ENCODE results near the gene EXOSC10.
"Not testable (repeated sequence)": the region's sequence is repeated elsewhere in the genome, so short reads cannot be mapped to it uniquely, and the experiment has no call there.

EXOSC10 gene

GRCh38 chr1:11107599-11107998 lies 7.9 kb upstream of the EXOSC10 start:
- no peak for DNase-seq

DNA sequence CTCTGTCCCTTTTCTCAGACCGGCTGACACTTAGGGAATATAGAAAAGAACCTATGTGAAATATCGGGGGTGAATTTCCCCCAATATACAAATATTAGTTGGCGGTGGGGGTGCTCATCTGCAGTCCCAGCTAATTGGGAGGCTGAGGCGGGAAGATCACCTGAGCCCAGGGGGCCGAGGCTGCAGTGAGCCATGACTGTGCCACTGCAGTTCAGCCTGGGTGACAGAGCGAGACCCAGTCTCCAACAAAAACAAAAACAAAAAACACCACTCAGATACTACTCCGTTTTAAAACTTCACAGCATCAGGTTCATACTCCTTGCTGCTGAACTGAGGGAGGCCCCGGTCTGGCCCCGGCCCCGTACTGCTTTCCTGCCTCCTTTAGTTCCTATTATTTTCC lies 5.9 kb upstream of the EXOSC10 start:
- DNase-seq: no peak

DNA sequence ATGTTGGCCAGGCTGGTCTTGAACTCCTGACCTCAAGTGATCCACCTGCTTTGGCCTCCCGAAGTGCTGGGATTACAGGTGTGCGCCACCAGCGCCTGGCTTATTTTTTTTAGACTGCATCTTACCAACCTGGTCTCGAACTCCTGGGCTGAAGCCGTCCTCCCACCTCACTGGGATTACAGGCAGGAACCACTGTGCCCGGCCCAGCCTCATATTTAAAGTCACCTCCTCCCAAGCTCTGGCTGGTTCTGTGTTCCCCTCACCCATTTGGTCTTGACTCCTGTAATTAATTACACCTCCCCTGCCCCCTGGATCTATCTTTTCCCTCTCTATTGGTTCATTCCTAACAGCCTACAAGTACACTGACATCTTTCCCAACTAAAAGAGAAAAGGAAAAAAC lies 1.7 kb upstream of the EXOSC10 start:
- no peak for DNase-seq

DNA sequence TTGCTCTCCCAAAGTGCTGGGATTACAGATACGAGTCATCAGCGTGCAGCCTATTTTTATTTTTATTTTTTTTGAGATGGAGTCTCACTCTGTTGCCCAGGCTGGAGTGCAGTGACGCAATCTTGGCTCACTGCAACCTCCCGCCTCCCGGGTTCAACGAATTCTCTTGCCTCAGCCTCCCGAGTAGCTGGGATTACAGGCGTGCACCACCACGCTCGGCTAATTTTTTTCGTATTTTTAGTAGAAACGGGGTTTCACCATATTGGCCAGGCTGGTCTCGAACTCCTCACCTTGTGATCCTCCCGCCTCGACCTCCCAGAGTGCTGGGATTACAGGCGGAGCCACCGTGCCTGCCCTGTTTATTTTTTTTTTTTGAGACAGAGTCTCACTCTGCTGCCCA lies 1.1 kb upstream of the EXOSC10 start:
- DNase-seq: not testable (repeated sequence)

DNA sequence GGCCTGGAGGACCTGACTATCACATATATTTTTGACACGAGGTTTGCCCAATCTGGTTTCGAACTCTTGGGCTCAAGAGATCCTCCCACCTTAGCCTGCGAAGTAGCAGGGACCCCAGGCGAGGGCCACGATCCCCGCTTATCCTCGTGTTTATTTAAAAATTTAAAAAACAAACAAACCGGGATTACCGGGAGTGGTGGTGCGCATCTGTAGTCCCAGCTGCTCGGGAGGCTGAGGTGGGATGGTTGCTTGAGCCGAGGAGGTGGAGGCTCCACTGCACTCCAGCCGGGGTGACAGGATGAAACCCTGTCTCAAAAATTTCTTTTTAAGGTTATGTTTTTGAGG lies 452 bp upstream of the EXOSC10 start:
- DNase-seq: no peak

GRCh38 chr1:11098931-11099309 lies 749 bp downstream of the EXOSC10 start:
- no peak for DNase-seq

GRCh38 chr1:11083784-11084183 lies 15.9 kb downstream of the EXOSC10 start:
- DNase-seq: not testable (repeated sequence)

GRCh38 chr1:11080931-11081330 lies 18.7 kb downstream of the EXOSC10 start:
- no peak for DNase-seq

GRCh38 chr1:11078631-11079030 lies 21.0 kb downstream of the EXOSC10 start:
- DNase-seq: no peak

GRCh38 chr1:11073398-11073797 lies 26.3 kb downstream of the EXOSC10 start:
- DNase-seq: not testable (repeated sequence)

DNA sequence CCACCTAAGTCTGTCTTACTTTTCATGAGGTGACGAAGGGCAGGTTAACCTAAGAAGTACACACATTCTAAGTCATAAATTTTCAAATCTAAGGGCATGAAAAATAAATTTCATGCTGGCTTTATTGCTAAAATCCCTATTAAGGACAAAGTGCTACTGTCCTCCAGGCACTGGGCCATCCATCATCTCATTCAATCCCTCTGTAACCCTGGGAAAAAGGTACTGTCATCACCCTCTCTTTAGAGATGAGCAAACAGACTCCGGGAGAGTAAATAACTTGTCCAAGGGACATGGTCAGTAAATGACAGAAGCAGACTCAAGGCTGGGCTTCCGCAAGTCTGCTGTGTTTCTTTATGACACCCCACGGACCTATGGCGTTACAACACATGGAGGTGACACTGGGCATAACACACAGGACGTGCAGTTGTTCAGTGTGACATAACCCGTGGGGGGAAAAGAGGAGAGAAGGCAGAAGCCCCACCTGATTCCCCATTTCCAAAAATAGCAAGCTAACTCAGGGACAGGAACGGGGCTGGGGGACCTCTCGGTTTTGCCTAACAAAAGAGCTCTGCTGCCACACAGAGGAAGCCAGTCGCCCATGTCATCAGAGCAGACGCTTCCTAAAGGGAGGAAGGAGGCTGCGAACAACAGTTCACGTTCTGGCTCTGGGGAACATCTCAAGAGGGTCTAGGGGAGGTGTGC lies 27.3 kb downstream of the EXOSC10 start:
- DNase-seq: no peak

GRCh38 chr1:11071463-11072215 lies 28.0 kb downstream of the EXOSC10 start:
- no peak for DNase-seq

DNA sequence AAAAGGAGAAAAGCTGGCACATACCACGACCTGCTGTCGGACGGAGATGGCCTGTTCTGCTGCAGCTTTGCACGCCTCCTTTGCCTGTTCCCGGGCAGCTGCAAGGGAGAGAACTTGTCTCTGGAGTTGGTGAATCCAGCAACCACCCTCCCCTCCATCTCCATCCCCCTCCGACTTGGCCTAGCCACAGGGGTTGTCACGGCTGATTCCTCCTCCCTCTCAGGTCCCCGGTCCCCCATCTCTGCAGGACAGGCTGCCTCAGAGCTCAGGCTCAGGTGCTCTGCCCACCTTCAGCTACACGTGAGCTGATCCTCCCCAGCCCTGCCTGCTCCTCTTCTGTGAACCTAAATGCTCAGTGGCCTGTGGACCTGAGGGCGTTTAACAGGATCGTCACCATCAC lies 28.8 kb downstream of the EXOSC10 start:
- no peak for DNase-seq

DNA sequence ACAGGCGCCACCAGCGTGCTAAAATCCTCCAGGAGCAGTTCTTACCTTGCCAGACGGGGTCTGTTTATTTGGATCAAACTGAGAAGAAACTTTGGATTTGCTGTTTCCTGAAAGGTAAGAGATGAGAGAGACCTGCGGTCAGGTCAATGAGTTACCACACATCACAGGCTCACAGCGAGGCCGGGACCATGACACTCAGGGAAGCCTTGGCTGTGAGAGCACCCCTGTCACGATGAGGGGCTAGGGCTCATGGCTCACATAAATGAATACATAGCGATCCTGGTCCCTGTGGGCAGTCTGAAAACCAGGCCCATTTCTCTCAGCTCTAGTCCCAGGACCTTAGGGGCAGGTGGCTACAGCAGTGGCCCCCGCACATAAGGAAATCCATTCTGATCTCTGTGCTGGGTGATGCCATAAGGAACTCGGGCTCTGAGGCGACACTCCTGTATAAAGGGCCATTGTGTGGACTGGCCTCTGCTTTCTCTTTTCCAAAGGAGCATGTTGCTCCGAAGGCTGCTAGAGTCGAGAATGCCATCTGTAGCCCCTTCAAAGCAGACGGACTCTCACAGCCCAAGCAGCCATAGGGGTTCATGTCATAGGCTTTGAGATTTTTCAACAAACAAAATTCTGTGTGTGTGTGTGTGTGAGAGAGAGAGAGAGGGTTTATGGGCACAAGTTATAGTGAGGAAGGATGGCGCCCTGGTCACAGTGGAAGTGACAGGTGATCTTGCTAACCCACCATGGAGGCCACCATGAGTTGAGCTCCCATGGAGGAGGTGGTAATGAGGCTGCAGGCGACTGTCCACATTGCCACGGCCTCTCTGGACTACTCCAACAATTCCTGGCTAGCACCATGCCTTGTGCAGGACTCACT lies 30.8 kb downstream of the EXOSC10 start:
- no peak for DNase-seq

DNA sequence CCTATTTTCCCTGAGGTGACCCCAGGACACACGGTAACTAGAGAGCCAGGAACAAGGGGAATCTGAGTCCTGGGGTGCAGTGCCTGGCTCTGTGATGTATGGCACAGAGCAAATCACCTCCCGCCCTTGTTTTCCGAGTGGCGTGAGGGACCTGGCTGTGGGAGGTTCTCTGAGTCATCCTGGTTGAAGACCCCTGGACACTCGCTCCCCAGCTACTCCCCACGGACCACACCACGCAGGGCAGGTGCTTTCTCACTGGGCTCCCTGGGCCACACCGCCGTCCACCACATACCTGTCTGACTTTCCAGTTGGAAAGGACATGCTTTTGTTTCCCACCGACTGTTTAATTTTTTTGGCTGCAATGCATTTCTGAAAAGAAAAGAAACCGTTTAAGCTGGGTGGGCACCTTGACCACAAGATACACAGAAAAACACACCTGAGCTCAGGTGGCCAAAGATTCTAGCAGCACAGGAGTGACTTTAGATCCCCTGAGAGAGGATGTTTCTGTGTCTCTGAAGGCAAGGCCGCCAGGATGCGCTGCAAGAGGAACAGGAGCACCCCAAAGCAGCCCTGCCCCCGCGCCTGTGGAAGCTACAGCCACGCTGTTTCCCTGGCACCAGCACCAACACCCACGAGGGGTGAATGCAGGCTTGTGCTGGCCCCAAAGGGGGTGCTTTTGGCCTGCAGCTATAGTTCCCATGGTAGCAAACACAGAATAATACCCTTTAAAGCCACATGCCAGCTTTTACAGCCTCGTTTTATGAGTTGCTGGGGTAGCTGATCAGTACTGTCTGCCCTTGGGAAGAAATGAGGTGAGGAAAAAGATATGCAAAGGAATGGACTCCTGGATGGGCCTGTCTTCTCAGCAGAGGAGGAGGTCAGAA lies 31.7 kb downstream of the EXOSC10 start:
- no peak for DNase-seq

DNA sequence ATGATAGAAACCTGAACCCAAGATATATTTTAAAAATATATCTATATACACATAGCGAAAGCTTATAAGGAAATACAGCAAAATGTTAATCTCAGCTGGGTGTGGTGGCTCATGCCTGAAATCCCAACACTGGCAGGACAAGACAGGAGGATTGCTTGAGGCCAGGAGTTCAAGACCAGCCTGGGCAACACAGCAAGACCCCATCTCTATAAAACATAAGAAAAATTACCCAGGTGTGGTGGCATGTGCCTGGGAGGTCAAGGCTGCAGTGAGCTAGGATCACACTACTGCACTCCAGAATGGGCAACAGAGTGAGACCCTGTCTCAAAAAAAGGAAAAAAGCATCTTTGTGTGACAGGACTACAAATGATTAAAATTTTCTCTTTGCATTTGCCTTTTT lies 33.9 kb downstream of the EXOSC10 start:
- DNase-seq: no peak

DNA sequence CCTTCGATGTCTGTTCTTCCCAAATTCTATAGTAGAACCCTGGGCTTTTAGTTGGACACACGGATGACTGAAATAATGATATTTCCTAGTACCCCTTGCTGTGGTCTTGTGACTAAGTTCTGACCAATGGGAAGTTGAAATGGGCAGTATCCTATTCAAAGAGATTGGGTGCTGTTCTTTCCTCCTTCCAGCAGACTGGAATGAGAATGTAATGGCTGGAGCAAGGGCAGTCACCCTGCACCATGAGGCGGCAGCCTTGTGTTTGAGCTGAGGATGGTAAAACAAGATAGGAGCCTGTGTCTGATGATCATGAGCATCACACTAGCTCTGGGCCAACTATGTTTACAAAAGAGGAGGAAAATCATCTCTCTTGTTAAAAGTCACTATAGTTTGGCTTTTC lies 34.7 kb downstream of the EXOSC10 start:
- no peak for DNase-seq

- DNase-seq: not testable (repeated sequence)
Observed at GRCh38 chr1:11063937-11064537, 35.6 kb downstream of the EXOSC10 start.

DNA sequence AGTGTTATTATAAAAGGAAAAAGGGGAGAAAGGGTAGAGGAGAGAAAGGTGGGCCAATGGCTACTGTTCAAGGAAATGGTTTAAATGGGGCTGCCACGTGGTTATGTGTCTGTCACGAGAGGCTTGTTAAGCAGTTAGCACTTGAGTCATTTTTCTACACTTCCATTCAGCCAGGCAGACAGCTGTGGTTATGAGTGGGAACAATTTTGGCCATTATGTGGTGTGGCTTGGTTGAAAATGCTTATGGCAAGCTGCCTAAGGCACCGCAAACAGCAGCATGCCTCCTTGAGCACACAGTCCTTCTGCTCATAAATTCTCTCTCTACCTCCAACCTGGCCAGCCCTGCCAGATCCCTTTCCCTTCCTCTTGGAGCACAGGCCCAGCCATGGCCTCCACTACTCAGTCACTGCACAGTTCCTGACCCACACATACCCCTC lies 36.7 kb downstream of the EXOSC10 start:
- DNase-seq: no peak

- DNase-seq: no peak
Observed at GRCh38 chr1:11061652-11062365, 37.9 kb downstream of the EXOSC10 start.
